ENCODE measurements around the gene UQCRQ. TPM values are rescaled to one million over a fixed set of nuclear protein-coding genes. Genes with fewer than 3 reads are reported as not detected.

Gene UQCRQ
- polyA plus RNA-seq (2012; rRNA removed): 510 and 694 TPM in 2 replicates
- polyA plus RNA-seq (2012; cell fraction: cytosol; rRNA removed): 502 and 579 TPM in 2 replicates
- 235 and 349 TPM in 2 replicates for polyA plus RNA-seq (2012; cell fraction: nucleus; rRNA removed)

GRCh38 chr5:132866342-132867045 is at the start of gene UQCRQ, which contains the start of gene GDF9:
TSS of gene UQCRQ (plus strand) at chr5:132866642. CDS start at chr5:132866882, 240 bp downstream.
TSS of gene GDF9 (minus strand) at chr5:132866469. CDS start at chr5:132864533, 1,936 bp downstream.
- WGBS (ENCODE audit: low lambda C conversion rate): 2% methylated on average over 36 of the region's 55 CpGs
- Histone ChIP-seq H3K79me2 (ENCODE audit: insufficient read depth) (peaks cover 18% of the 10 kb centered on the region), H3K27me3 (ENCODE audit: insufficient read depth) (no peaks in the 10 kb centered on the region), H3K4me1 (ENCODE audit: control insufficient read depth in 1 of 2, insufficient read depth in 2 of 2, low read depth in 1 of 2, low read length in 1 of 2) (peaks cover 7 to 14% of the 10 kb centered on the region in 2 experiments; a peak in 3 of 4 replicates), H3K4me3 (ENCODE audit: low read depth in 2 of 2, low read length in 1 of 2) (peak within 1 kb of the TSS; percentile 78 to 99), H3K9ac (peak within 1 kb of the TSS; percentile 86), H3K4me2 (peak within 1 kb of the TSS; percentile 83), H2AFZ (ENCODE audit: low read depth) (peak within 1 kb of the TSS; percentile 89), H3K27ac (ENCODE audit: low read depth in 2 of 2, low read length in 1 of 2) (peak within 1 kb of the TSS; percentile 73 to 92), H3K36me3 (replicated peaks in 1 of 2; ENCODE audit: control insufficient read depth in 1 of 2, insufficient read depth in 2 of 2, low read length in 1 of 2) (peaks cover 15 to 25% of the 10 kb centered on the region in 2 experiments), H3F3A (replicated peaks; ENCODE audit: insufficient read depth) (peaks cover 9% of the 10 kb centered on the region), H3K9me2 (no peaks in the 10 kb centered on the region), H3K9me3 (no peaks in the 10 kb centered on the region), H4K20me1 (ENCODE audit: insufficient read depth) (no peaks in the 10 kb centered on the region)
- ChIA-PET POLR2A (interaction anchor here (0.8 to 1.9 kb wide), 9 partner anchors 12 to 234 kb away, joined by 3 to 9 read pairs (median 3); partner anchors contain the start of genes CCNI2, HSPA4 and SHROOM1), CTCF (interaction anchor here (0.8 to 11.1 kb wide), 9 partner anchors 14 to 340 kb away, joined by 3 to 75 read pairs (median 7); partner anchors contain the start of genes KIF3A and SHROOM1)
- peak; percentile 96 for DNase-seq
- peak; percentile 8; the same call in 1 of the 2 replicates for TF ChIP-seq TCF12 (IDR thresholded peaks at IDR 0.05)
- TF ChIP-seq NFIC (IDR thresholded peaks at IDR 0.05; ENCODE audit: borderline replicate concordance): no peak
- peak; percentile 90 for TF ChIP-seq TAF1 (IDR thresholded peaks at IDR 0.05; ENCODE audit: borderline replicate concordance, low read depth, low read length)
- TF ChIP-seq RCOR1 (IDR thresholded peaks at IDR 0.05; ENCODE audit: low read length): no peak
- peak; percentile 79; the same call in 1 of the 2 replicates for TF ChIP-seq SIN3A (IDR thresholded peaks at IDR 0.05; ENCODE audit: borderline replicate concordance, low read depth, low read length)
- TF ChIP-seq NRF1 (IDR thresholded peaks at IDR 0.05; ENCODE audit: low read depth, low read length): no peak
- no peak for TF ChIP-seq EZH2phosphoT487 (IDR thresholded peaks at IDR 0.05; ENCODE audit: borderline replicate concordance, low read depth)
- no peak for TF ChIP-seq FOXM1 (IDR thresholded peaks at IDR 0.05; ENCODE audit: low read depth)
- TF ChIP-seq GABPA (IDR thresholded peaks at IDR 0.05; ENCODE audit: low read depth): peak; percentile 92
- TF ChIP-seq, protein P1, sequence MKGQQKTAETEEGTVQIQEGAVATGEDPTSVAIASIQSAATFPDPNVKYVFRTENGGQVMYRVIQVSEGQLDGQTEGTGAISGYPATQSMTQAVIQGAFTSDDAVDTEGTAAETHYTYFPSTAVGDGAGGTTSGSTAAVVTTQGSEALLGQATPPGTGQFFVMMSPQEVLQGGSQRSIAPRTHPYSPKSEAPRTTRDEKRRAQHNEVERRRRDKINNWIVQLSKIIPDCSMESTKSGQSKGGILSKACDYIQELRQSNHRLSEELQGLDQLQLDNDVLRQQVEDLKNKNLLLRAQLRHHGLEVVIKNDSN (IDR thresholded peaks at IDR 0.05; ENCODE audit: borderline replicate concordance, low read depth): peak; percentile 41; the same call in 1 of the 2 replicates
- TF ChIP-seq RFX5 (IDR thresholded peaks at IDR 0.05; ENCODE audit: low read length): peak; percentile 55; the same call in 1 of the 2 replicates
- TF ChIP-seq CHD2 (IDR thresholded peaks at IDR 0.05; ENCODE audit: low read length, partially characterized antibody): peak; percentile 49
- TF ChIP-seq POLR2AphosphoS5 (IDR thresholded peaks at IDR 0.05; ENCODE audit: low read depth, low read length): peak; percentile 97
- TF ChIP-seq YY1 (IDR thresholded peaks at IDR 0.05; ENCODE audit: low read depth): no peak
- peak; percentile 46 for TF ChIP-seq CTCF (IDR thresholded peaks at IDR 0.05)
- TF ChIP-seq, protein P2, sequence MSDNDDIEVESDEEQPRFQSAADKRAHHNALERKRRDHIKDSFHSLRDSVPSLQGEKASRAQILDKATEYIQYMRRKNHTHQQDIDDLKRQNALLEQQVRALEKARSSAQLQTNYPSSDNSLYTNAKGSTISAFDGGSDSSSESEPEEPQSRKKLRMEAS (IDR thresholded peaks at IDR 0.05; ENCODE audit: low read depth): peak; percentile 83
- TF ChIP-seq MXI1 (IDR thresholded peaks at IDR 0.05; ENCODE audit: low read depth, low read length): peak; percentile 88
- no peak for TF ChIP-seq ZBTB33 (IDR thresholded peaks at IDR 0.05; ENCODE audit: borderline replicate concordance, low read depth)
- peak in 1 of 2 experiments; percentile 32; a peak in 1 of 4 replicates for TF ChIP-seq EP300 (IDR thresholded peaks at IDR 0.05; ENCODE audit: borderline replicate concordance in 1 of 2, low read depth in 1 of 2, low read length in 1 of 2)
- no peak; the same call in 1 of the 2 replicates for TF ChIP-seq REST (IDR thresholded peaks at IDR 0.05; ENCODE audit: low read depth, low read length)
- TF ChIP-seq RAD21 (IDR thresholded peaks at IDR 0.05; ENCODE audit: low read length): peak; percentile 62
- TF ChIP-seq SMC3 (IDR thresholded peaks at IDR 0.05; ENCODE audit: low read depth, low read length): peak; percentile 45

All from SK-N-SH (cell line).